Stomach (tissue), 4 donors: ENCODE results near the gene APEX2.

ENCODE experiments used
- CTCF ChIP-seq, 7 experiments: fragments of 450-650 bp in 4 of 7; fragments of 200-600 bp in 3 of 7; sonication (generic) in 3 of 7; IDR thresholded peaks; one replicate each; pipeline ENCODE4 v1.5.1; 2016 to 2019; ENCODE audit warnings: antibody characterized with exemption in 7 of 7, control low read depth in 2 of 7, mild to moderate bottlenecking in 1 of 7
- POLR2A ChIP-seq, 4 donors: fragments of 450-650 bp; IDR thresholded peaks; one replicate each; pipeline ENCODE4 v1.6.1; 2016; ENCODE audit warnings: antibody characterized with exemption in 4 of 4, control low read depth in 2 of 4, mild to moderate bottlenecking in 1 of 4, moderate library complexity in 1 of 4
- POLR2AphosphoS5 ChIP-seq, 3 donors: sonication (generic); formaldehyde crosslinking; IDR thresholded peaks; one replicate each; pipeline ENCODE4 v1.6.1; 2016; ENCODE audit warnings: antibody characterized with exemption in 3 of 3

- no peak for TF ChIP-seq POLR2A (IDR thresholded peaks at IDR 0.05)
- peak in 5 of 7 experiments; percentile 39 to 79 (median 51) for TF ChIP-seq CTCF (IDR thresholded peaks at IDR 0.05)
- no peak for TF ChIP-seq POLR2AphosphoS5 (IDR thresholded peaks at IDR 0.05)
Observed at GRCh38 chrX:55057675-55058249, 57.6 kb downstream of the APEX2 start.
